Neutrophil (primary cell): ENCODE data around the gene VTCN1.

ENCODE experiments used
- H3K27ac ChIP-seq: fragments of 200-600 bp; sonication (generic); 2 replicates; pipeline ENCODE4 v1.5.1; 2016; ENCODE audit warnings: mild to moderate bottlenecking, moderate library complexity
- H3K27me3 ChIP-seq: fragments of 200-600 bp; sonication (generic); 2 replicates; pipeline ENCODE4 v1.6.0; 2016; ENCODE audit warnings: mild to moderate bottlenecking
- H3K36me3 ChIP-seq: fragments of 200-600 bp; sonication (generic); 2 replicates; pipeline ENCODE4 v1.5.1; 2017
- H3K4me1 ChIP-seq, 2 experiments: fragments of 200-600 bp in 1 of 2; sonication (generic) in 1 of 2; 1 replicate in 1 of 2; 2 replicates in 1 of 2; pipeline versions ENCODE4 v1.5.1 to v1.6.1; 2013 to 2016; ENCODE audit warnings: low read depth in 1 of 2, low read length in 1 of 2, mild to moderate bottlenecking in 1 of 2, moderate library complexity in 1 of 2; ENCODE audit not compliant: control insufficient read depth in 1 of 2, insufficient read depth in 1 of 2
- H3K4me3 ChIP-seq, 2 experiments: fragments of 200-600 bp in 1 of 2; sonication (generic) in 1 of 2; 1 replicate in 1 of 2; 2 replicates in 1 of 2; pipeline ENCODE4 v1.5.1; 2013 to 2016; ENCODE audit warnings: low read depth in 1 of 2, low read length in 1 of 2, mild to moderate bottlenecking in 1 of 2, moderate library complexity in 1 of 2
- H3K9me3 ChIP-seq: fragments of 200-600 bp; sonication (generic); 2 replicates; pipeline ENCODE4 v1.5.1; 2016
- CTCF ChIP-seq: fragments of 200-600 bp; sonication (generic); IDR thresholded peaks from 2 replicates; pipeline ENCODE4 v1.5.1; 2016; ENCODE audit warnings: antibody characterized with exemption

Gene VTCN1

GRCh38 chr1:117176579-117176978, 34.1 kb downstream of the VTCN1 start:
- Histone ChIP-seq H3K4me3 (no peak overlapping the region), H3K4me1 (no peaks in the 10 kb centered on the region), H3K27ac (no peak overlapping the region), H3K36me3 (no peaks in the 10 kb centered on the region), H3K9me3 (no peaks in the 10 kb centered on the region), H3K27me3 (no peaks in the 10 kb centered on the region)
- TF ChIP-seq CTCF, result no peak

- H3K9me3 ChIP-seq, result no peaks in the 10 kb centered on the region
- no peaks in the 10 kb centered on the region for H3K4me1 ChIP-seq
- no peaks in the 10 kb centered on the region for H3K36me3 ChIP-seq
- H3K4me3 ChIP-seq, result no peak overlapping the region
- H3K27ac ChIP-seq, result no peak overlapping the region
- TF ChIP-seq CTCF, result no peak
- no peaks in the 10 kb centered on the region for H3K27me3 ChIP-seq
Observed at GRCh38 chr1:117174851-117175250, 35.9 kb downstream of the VTCN1 start.

GRCh38 chr1:117173691-117174090, 37.0 kb downstream of the VTCN1 start:
- no peak for TF ChIP-seq CTCF
- Histone ChIP-seq H3K27ac (no peak overlapping the region), H3K4me1 (no peaks in the 10 kb centered on the region), H3K4me3 (no peak overlapping the region), H3K9me3 (no peaks in the 10 kb centered on the region), H3K36me3 (no peaks in the 10 kb centered on the region), H3K27me3 (no peaks in the 10 kb centered on the region)

GRCh38 chr1:117173006-117173405, 37.7 kb downstream of the VTCN1 start:
- Histone ChIP-seq H3K4me1 (no peaks in the 10 kb centered on the region), H3K36me3 (no peaks in the 10 kb centered on the region), H3K4me3 (no peak overlapping the region), H3K9me3 (no peaks in the 10 kb centered on the region), H3K27me3 (no peaks in the 10 kb centered on the region), H3K27ac (no peak overlapping the region)
- no peak for TF ChIP-seq CTCF

- Histone ChIP-seq H3K27ac (no peak overlapping the region), H3K4me3 (no peak overlapping the region)
- no peak for TF ChIP-seq CTCF
Observed at GRCh38 chr1:117171900-117172511, 38.7 kb downstream of the VTCN1 start.

More at GRCh38 chr1:117171900-117172511, 38.7 kb downstream of the VTCN1 start:
- no peaks in the 10 kb centered on the region for H3K4me1 ChIP-seq
- H3K36me3 ChIP-seq, result no peaks in the 10 kb centered on the region
- H3K9me3 ChIP-seq, result no peaks in the 10 kb centered on the region
- no peaks in the 10 kb centered on the region for H3K27me3 ChIP-seq
